Measurements from ENCODE around the gene ACTG2.
"Not testable (repeated sequence)": the region's sequence is repeated elsewhere in the genome, so short reads cannot be mapped to it uniquely, and the experiment has no call there.

The ACTG2 gene

GRCh38 chr2:73903949-73904613, 11.3 kb downstream of the ACTG2 start:
- H3K4me1 ChIP-seq (ENCODE audit: control insufficient read depth, insufficient read depth, low read length): not testable (repeated sequence)

GRCh38 chr2:73904952-73905351, 12.1 kb downstream of the ACTG2 start:
- Histone ChIP-seq H3K27me3 (ENCODE audit: control insufficient read depth, insufficient read depth, low read length) (no peaks in the 10 kb centered on the region), H3K4me3 (ENCODE audit: low read depth, low read length) (no peak overlapping the region), H3K4me1 (ENCODE audit: control insufficient read depth, insufficient read depth, low read length) (peaks cover 2% of the 10 kb centered on the region; the same call in 1 of the 2 replicates), H3K36me3 (ENCODE audit: control insufficient read depth, insufficient read depth, low read length) (no peaks in the 10 kb centered on the region), H3K9ac (ENCODE audit: low read depth, low read length) (no peak overlapping the region), H3K9me3 (ENCODE audit: control insufficient read depth, insufficient read depth, low read length) (no peaks in the 10 kb centered on the region), H3K27ac (ENCODE audit: low read depth, low read length) (no peak overlapping the region)

More at GRCh38 chr2:73903949-73904613, 11.3 kb downstream of the ACTG2 start:
- H3K36me3 ChIP-seq (ENCODE audit: control insufficient read depth, insufficient read depth, low read length); H3K9ac ChIP-seq (ENCODE audit: low read depth, low read length); H3K4me3 ChIP-seq (ENCODE audit: low read depth, low read length); H3K9me3 ChIP-seq (ENCODE audit: control insufficient read depth, insufficient read depth, low read length); H3K27ac ChIP-seq (ENCODE audit: low read depth, low read length); H3K27me3 ChIP-seq (ENCODE audit: control insufficient read depth, insufficient read depth, low read length): not testable (repeated sequence)

GRCh38 chr2:73906847-73907505, 14.2 kb downstream of the ACTG2 start:
- Histone ChIP-seq H3K36me3 (ENCODE audit: control insufficient read depth, insufficient read depth, low read length) (no peaks in the 10 kb centered on the region), H3K9me3 (ENCODE audit: control insufficient read depth, insufficient read depth, low read length) (no peaks in the 10 kb centered on the region), H3K9ac (ENCODE audit: low read depth, low read length) (no peak overlapping the region), H3K27ac (ENCODE audit: low read depth, low read length) (no peak overlapping the region), H3K4me3 (ENCODE audit: low read depth, low read length) (no peak overlapping the region), H3K27me3 (ENCODE audit: control insufficient read depth, insufficient read depth, low read length) (no peaks in the 10 kb centered on the region), H3K4me1 (ENCODE audit: control insufficient read depth, insufficient read depth, low read length) (peaks cover 2% of the 10 kb centered on the region; the same call in 1 of the 2 replicates)

- Histone ChIP-seq H3K36me3 (ENCODE audit: control insufficient read depth, insufficient read depth, low read length) (no peaks in the 10 kb centered on the region), H3K27ac (ENCODE audit: low read depth, low read length) (no peak overlapping the region)
Observed at GRCh38 chr2:73907840-73908452, 15.1 kb downstream of the ACTG2 start.

GRCh38 chr2:73908689-73909652, 16.2 kb downstream of the ACTG2 start:
- Histone ChIP-seq H3K36me3 (ENCODE audit: control insufficient read depth, insufficient read depth, low read length) (no peaks in the 10 kb centered on the region), H3K27me3 (ENCODE audit: control insufficient read depth, insufficient read depth, low read length) (no peaks in the 10 kb centered on the region), H3K9ac (ENCODE audit: low read depth, low read length) (no peak overlapping the region), H3K4me1 (ENCODE audit: control insufficient read depth, insufficient read depth, low read length) (peaks cover 2% of the 10 kb centered on the region; the same call in 1 of the 2 replicates), H3K9me3 (ENCODE audit: control insufficient read depth, insufficient read depth, low read length) (no peaks in the 10 kb centered on the region), H3K4me3 (ENCODE audit: low read depth, low read length) (no peak overlapping the region), H3K27ac (ENCODE audit: low read depth, low read length) (no peak overlapping the region)

More at GRCh38 chr2:73907840-73908452, 15.1 kb downstream of the ACTG2 start:
- H3K9ac ChIP-seq (ENCODE audit: low read depth, low read length): no peak overlapping the region
- H3K4me1 ChIP-seq (ENCODE audit: control insufficient read depth, insufficient read depth, low read length): peaks cover 2% of the 10 kb centered on the region; the same call in 1 of the 2 replicates
- H3K4me3 ChIP-seq (ENCODE audit: low read depth, low read length): no peak overlapping the region
- H3K9me3 ChIP-seq (ENCODE audit: control insufficient read depth, insufficient read depth, low read length): no peaks in the 10 kb centered on the region
- no peaks in the 10 kb centered on the region for H3K27me3 ChIP-seq (ENCODE audit: control insufficient read depth, insufficient read depth, low read length)

- Histone ChIP-seq H3K36me3 (ENCODE audit: control insufficient read depth, insufficient read depth, low read length) (no peaks in the 10 kb centered on the region), H3K4me1 (ENCODE audit: control insufficient read depth, insufficient read depth, low read length) (peaks cover 2% of the 10 kb centered on the region; the same call in 1 of the 2 replicates), H3K9ac (ENCODE audit: low read depth, low read length) (no peak overlapping the region), H3K27me3 (ENCODE audit: control insufficient read depth, insufficient read depth, low read length) (no peaks in the 10 kb centered on the region), H3K9me3 (ENCODE audit: control insufficient read depth, insufficient read depth, low read length) (no peaks in the 10 kb centered on the region), H3K27ac (ENCODE audit: low read depth, low read length) (no peak overlapping the region), H3K4me3 (ENCODE audit: low read depth, low read length) (no peak overlapping the region)
Observed at GRCh38 chr2:73910873-73911547, 18.2 kb downstream of the ACTG2 start.

GRCh38 chr2:73911548-73912208, 18.9 kb downstream of the ACTG2 start:
- H3K9me3 ChIP-seq (ENCODE audit: control insufficient read depth, insufficient read depth, low read length): no peaks in the 10 kb centered on the region
- no peaks in the 10 kb centered on the region for H3K36me3 ChIP-seq (ENCODE audit: control insufficient read depth, insufficient read depth, low read length)
- H3K4me3 ChIP-seq (ENCODE audit: low read depth, low read length): no peak overlapping the region
- H3K9ac ChIP-seq (ENCODE audit: low read depth, low read length): no peak overlapping the region
- no peaks in the 10 kb centered on the region for H3K27me3 ChIP-seq (ENCODE audit: control insufficient read depth, insufficient read depth, low read length)
- H3K27ac ChIP-seq (ENCODE audit: low read depth, low read length): no peak overlapping the region
- peaks cover 2% of the 10 kb centered on the region; the same call in 1 of the 2 replicates for H3K4me1 ChIP-seq (ENCODE audit: control insufficient read depth, insufficient read depth, low read length)

GRCh38 chr2:73913414-73914054, 20.7 kb downstream of the ACTG2 start:
- H3K9me3 ChIP-seq (ENCODE audit: control insufficient read depth, insufficient read depth, low read length): no peaks in the 10 kb centered on the region
- H3K4me3 ChIP-seq (ENCODE audit: low read depth, low read length): no peak overlapping the region
- H3K36me3 ChIP-seq (ENCODE audit: control insufficient read depth, insufficient read depth, low read length): no peaks in the 10 kb centered on the region
- no peak overlapping the region for H3K27ac ChIP-seq (ENCODE audit: low read depth, low read length)
- no peak overlapping the region for H3K9ac ChIP-seq (ENCODE audit: low read depth, low read length)
- H3K4me1 ChIP-seq (ENCODE audit: control insufficient read depth, insufficient read depth, low read length): no peaks in the 10 kb centered on the region
- H3K27me3 ChIP-seq (ENCODE audit: control insufficient read depth, insufficient read depth, low read length): no peaks in the 10 kb centered on the region

- no peak overlapping the region for H3K9ac ChIP-seq (ENCODE audit: low read depth, low read length)
Observed at GRCh38 chr2:73914667-73915066, 21.9 kb downstream of the ACTG2 start.

More at GRCh38 chr2:73914667-73915066, 21.9 kb downstream of the ACTG2 start:
- Histone ChIP-seq H3K4me1 (ENCODE audit: control insufficient read depth, insufficient read depth, low read length) (no peaks in the 10 kb centered on the region), H3K4me3 (ENCODE audit: low read depth, low read length) (no peak overlapping the region), H3K27me3 (ENCODE audit: control insufficient read depth, insufficient read depth, low read length) (no peaks in the 10 kb centered on the region), H3K9me3 (ENCODE audit: control insufficient read depth, insufficient read depth, low read length) (no peaks in the 10 kb centered on the region), H3K27ac (ENCODE audit: low read depth, low read length) (no peak overlapping the region), H3K36me3 (ENCODE audit: control insufficient read depth, insufficient read depth, low read length) (no peaks in the 10 kb centered on the region)
